B cell (primary cell): ENCODE measurements around the gene PHF12. TPM values are rescaled to one million over a fixed set of nuclear protein-coding genes. Genes with fewer than 3 reads are reported as not detected.
"Not testable (repeated sequence)": the region's sequence is repeated elsewhere in the genome, so short reads cannot be mapped to it uniquely, and the experiment has no call there.

Source experiments
- ATAC-seq: fragments of 200-7000 bp; cut with Tn5 transposase; one replicate; pipeline ENCODE4 v1.10.0; 2021; ENCODE audit warnings: low read depth, mild to moderate bottlenecking, moderate number of reproducible peaks, moderate library complexity
- CTCF ChIA-PET: fragments of 350-600 bp; sonication (Branson Sonifier 250); formaldehyde crosslinking; loops from one replicate; lab custom pipeline; 2021; ENCODE audit warnings: antibody characterized with exemption, inconsistent platforms; lab: Charles Lee
- POLR2A ChIA-PET: fragments of 350-600 bp; sonication (Branson Sonifier 250); formaldehyde crosslinking; loops from one replicate; lab custom pipeline; 2021; ENCODE audit warnings: antibody characterized with exemption; lab: Charles Lee
- DNase-seq: peaks from one replicate; pipeline ENCODE4 v3.0.0; 2013
- H2AFZ ChIP-seq: 2 replicates; pipeline ENCODE4 v1.6.1; 2012; ENCODE audit warnings: mild to moderate bottlenecking, low read depth, low read length; ENCODE audit not compliant: insufficient read depth, poor library complexity, severe bottlenecking
- H3K27ac ChIP-seq, 2 donors: 1 replicate in 1 of 2; 2 replicates in 1 of 2; pipeline ENCODE4 v1.5.1; 2012 to 2013; ENCODE audit warnings: low read length in 2 of 2, mild to moderate bottlenecking in 2 of 2, moderate library complexity in 1 of 2
- H3K27me3 ChIP-seq, 4 experiments: fragments of 200-600 bp in 1 of 4; sonication (generic) in 1 of 4; replicated peaks in 1 of 4; 1 replicate in 2 of 4; 2 replicates in 2 of 4; pipeline versions ENCODE4 v1.6.1 to v1.7.0; 2013 to 2016; ENCODE audit warnings: low read length in 3 of 4, mild to moderate bottlenecking in 2 of 4, mixed read lengths in 1 of 4, moderate library complexity in 1 of 4; ENCODE audit not compliant: insufficient read depth in 4 of 4, control insufficient read depth in 3 of 4; ENCODE audit errors: control extremely low read depth in 1 of 4
- H3K36me3 ChIP-seq, 2 experiments: replicated peaks in 1 of 2; 1 replicate in 1 of 2; 2 replicates in 1 of 2; pipeline versions ENCODE4 v1.6.1 to v1.7.1; 2013; ENCODE audit warnings: low read length in 1 of 2; ENCODE audit not compliant: insufficient read depth in 2 of 2, control insufficient read depth in 1 of 2; ENCODE audit errors: control extremely low read depth in 1 of 2, extremely low read depth in 1 of 2
- H3K4me1 ChIP-seq, 2 donors: fragments of 200-600 bp in 1 of 2; sonication (generic) in 1 of 2; 1 replicate in 1 of 2; 2 replicates in 1 of 2; pipeline versions ENCODE4 v1.5.1 to v1.6.1; 2013 to 2017; ENCODE audit warnings: low read length in 2 of 2; ENCODE audit not compliant: control insufficient read depth in 2 of 2, insufficient read depth in 2 of 2
- H3K4me2 ChIP-seq: replicated peaks from 2 replicates; pipeline ENCODE3; 2012; ENCODE audit warnings: mild to moderate bottlenecking, low read depth, low read length; ENCODE audit not compliant: poor library complexity, severe bottlenecking
- H3K4me3 ChIP-seq, 5 experiments: fragments of 200-600 bp in 1 of 5; sonication (generic) in 1 of 5; 1 replicate in 3 of 5; 2 replicates in 2 of 5; pipeline versions ENCODE4 v1.5.1 to v1.7.0; 2011 to 2016; ENCODE audit warnings: low read length in 4 of 5, mild to moderate bottlenecking in 4 of 5, low read depth in 2 of 5, control low read depth in 1 of 5, moderate library complexity in 1 of 5; ENCODE audit not compliant: insufficient read depth in 1 of 5; ENCODE audit errors: control extremely low read depth in 1 of 5, extremely low read depth in 1 of 5
- H3K79me2 ChIP-seq: fragments of 200-600 bp; sonication (generic); one replicate; pipeline ENCODE4 v1.6.0; 2016; ENCODE audit warnings: low read length; ENCODE audit not compliant: control insufficient read depth, insufficient read depth
- H3K9ac ChIP-seq: fragments of 200-600 bp; sonication (generic); 2 replicates; pipeline ENCODE4 v1.6.1; 2017; ENCODE audit warnings: mild to moderate bottlenecking, low read length, moderate library complexity
- H3K9me3 ChIP-seq, 3 donors: one replicate each; pipeline versions ENCODE4 v1.6.1 to v1.7.1; 2013; ENCODE audit warnings: low read length in 2 of 3; ENCODE audit not compliant: control insufficient read depth in 2 of 3, insufficient read depth in 1 of 3; ENCODE audit errors: control extremely low read depth in 1 of 3
- H4K20me1 ChIP-seq: 2 replicates; pipeline ENCODE4 v1.6.0; 2012; ENCODE audit warnings: mild to moderate bottlenecking, low read length; ENCODE audit not compliant: insufficient read depth, control insufficient read depth, poor library complexity, severe bottlenecking
- H3K27ac Mint-ChIP-seq: one replicate; pipeline ENCODE4 v1.8.0; 2021; ENCODE audit warnings: mixed read lengths
- H3K27me3 Mint-ChIP-seq: one replicate; pipeline ENCODE4 v1.8.0; 2021; ENCODE audit warnings: mixed read lengths
- H3K4me1 Mint-ChIP-seq: one replicate; pipeline ENCODE4 v1.8.0; 2021; ENCODE audit warnings: mixed read lengths
- H3K4me3 Mint-ChIP-seq: one replicate; pipeline ENCODE4 v1.8.0; 2021; ENCODE audit warnings: mixed read lengths
- H3K9me3 Mint-ChIP-seq: one replicate; pipeline ENCODE4 v1.8.0; 2022; ENCODE audit warnings: mixed read lengths; ENCODE audit not compliant: insufficient read depth
- EZH2 ChIP-seq: IDR thresholded peaks from 2 replicates; pipeline ENCODE4 v1.6.1; 2012; ENCODE audit warnings: borderline replicate concordance, low read depth, mild to moderate bottlenecking, moderate library complexity, low read length; ENCODE audit not compliant: insufficient read depth, poor library complexity, severe bottlenecking
- WGBS: methylation state at CpG from one replicate; pipeline ENCODE4 v1.1.5; 2013; ENCODE audit warnings: missing lambda C conversion rate; ENCODE audit not compliant: insufficient coverage; 5-methylcytosine and 5-hydroxymethylcytosine counted together
- intact Hi-C: fragments of 100-400 bp; cut with micrococcal nuclease; formaldehyde crosslinking; loops from one replicate; pipeline ENCODE4 v1.10.0; 2022
- polyA plus RNA-seq: library from polyadenylated mRNA; depleted of rRNA; stranded (reverse); fragments of >200 nt; gene quantifications from 2 replicates; pipeline ENCODE4 v1.2.3, GENCODE V29; 2012
- total RNA-seq, 2 donors: library from RNA; stranded (reverse); fragments of 120-200 nt in 1 of 2; gene quantifications; 1 replicate in 1 of 2; 2 replicates in 1 of 2; pipeline versions ENCODE4 v1.2.3 to v1.2.4, GENCODE V29; 2013 to 2022
- TF ChIP-seq, protein P1 (sequence below): fragments of 200-600 bp; IDR thresholded peaks from one replicate; pipeline ENCODE4 v1.8.0; 2022; ENCODE audit warnings: antibody characterized with exemption, mild to moderate bottlenecking

The PHF12 gene
- total and polyA plus RNA-seq, 2 donors (not counting 1 experiment from before 2014, with no cell fraction given) = 116 to 140 TPM

GRCh38 chr17:28935744-28936460 lies 15.4 kb downstream of the PHF12 start:
- H3K4me1 Mint-ChIP-seq = peaks cover 69% of the 10 kb centered on the region
- intact Hi-C loops = no loop called here
- H3K27ac Mint-ChIP-seq = peak overlapping the region; percentile 42
- peak overlapping the region in 1 of 2 donors; percentile 27 for H3K27ac ChIP-seq
- no CpG with 5 or more reads among the region's 8 CpGs for WGBS
- ChIA-PET POLR2A (no interaction called here), CTCF (no interaction called here)
- H3K4me1 ChIP-seq = peaks cover 24 to 33% of the 10 kb centered on the region in 2 donors
- no peaks in the 10 kb centered on the region for H3K9me3 ChIP-seq
- H3K4me3 ChIP-seq = no peak overlapping the region
- DNase-seq (no peak), ATAC-seq (no peak)
- no peaks in the 10 kb centered on the region for H3K27me3 ChIP-seq
- H2AFZ ChIP-seq = no peak overlapping the region
- H3K9me3 Mint-ChIP-seq = no peaks in the 10 kb centered on the region
- H3K4me3 Mint-ChIP-seq = no peak overlapping the region
- H3K36me3 ChIP-seq = peaks cover 2 to 18% of the 10 kb centered on the region in 2 experiments
- peaks cover 94% of the 10 kb centered on the region for H4K20me1 ChIP-seq
- no peaks in the 10 kb centered on the region for H3K27me3 Mint-ChIP-seq
- H3K4me2 ChIP-seq = peak overlapping the region; percentile 3
- TF ChIP-seq, protein P1, sequence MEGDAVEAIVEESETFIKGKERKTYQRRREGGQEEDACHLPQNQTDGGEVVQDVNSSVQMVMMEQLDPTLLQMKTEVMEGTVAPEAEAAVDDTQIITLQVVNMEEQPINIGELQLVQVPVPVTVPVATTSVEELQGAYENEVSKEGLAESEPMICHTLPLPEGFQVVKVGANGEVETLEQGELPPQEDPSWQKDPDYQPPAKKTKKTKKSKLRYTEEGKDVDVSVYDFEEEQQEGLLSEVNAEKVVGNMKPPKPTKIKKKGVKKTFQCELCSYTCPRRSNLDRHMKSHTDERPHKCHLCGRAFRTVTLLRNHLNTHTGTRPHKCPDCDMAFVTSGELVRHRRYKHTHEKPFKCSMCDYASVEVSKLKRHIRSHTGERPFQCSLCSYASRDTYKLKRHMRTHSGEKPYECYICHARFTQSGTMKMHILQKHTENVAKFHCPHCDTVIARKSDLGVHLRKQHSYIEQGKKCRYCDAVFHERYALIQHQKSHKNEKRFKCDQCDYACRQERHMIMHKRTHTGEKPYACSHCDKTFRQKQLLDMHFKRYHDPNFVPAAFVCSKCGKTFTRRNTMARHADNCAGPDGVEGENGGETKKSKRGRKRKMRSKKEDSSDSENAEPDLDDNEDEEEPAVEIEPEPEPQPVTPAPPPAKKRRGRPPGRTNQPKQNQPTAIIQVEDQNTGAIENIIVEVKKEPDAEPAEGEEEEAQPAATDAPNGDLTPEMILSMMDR = no peak
- no peak for TF ChIP-seq EZH2
- H3K9ac ChIP-seq = no peak overlapping the region
- H3K79me2 ChIP-seq = peaks cover 100% of the 10 kb centered on the region

DNA sequence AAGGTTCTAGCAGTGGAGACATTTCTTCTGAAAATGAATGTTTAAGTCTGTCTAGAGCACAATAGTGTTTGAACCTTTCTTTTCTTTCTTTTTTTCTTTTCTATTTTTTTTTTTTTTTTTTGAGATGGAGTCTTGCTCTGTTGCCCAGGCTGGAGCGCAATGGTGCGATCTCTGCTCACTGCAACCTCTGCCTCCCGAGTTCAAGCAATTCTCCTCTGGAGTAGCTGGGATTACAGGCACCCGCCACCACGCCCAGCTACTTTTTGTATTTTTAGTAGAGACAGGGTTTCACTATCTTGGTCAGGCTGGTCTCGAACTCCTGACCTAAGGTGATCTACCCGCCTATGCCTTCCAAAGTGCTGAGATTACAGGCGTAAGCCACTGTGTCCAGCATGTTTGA lies 16.8 kb downstream of the PHF12 start:
- H3K27ac ChIP-seq = not testable (repeated sequence)
- H3K36me3 ChIP-seq = peaks cover 2 to 32% of the 10 kb centered on the region in 2 experiments
- H3K27ac Mint-ChIP-seq = peak overlapping the region; percentile 26

More for the DNA sequence above, 16.8 kb downstream of the PHF12 start:
- H3K9ac ChIP-seq, H3K27me3 ChIP-seq, DNase-seq, H2AFZ ChIP-seq, H3K4me3 Mint-ChIP-seq, H3K9me3 Mint-ChIP-seq, H3K9me3 ChIP-seq, H3K4me2 ChIP-seq, POLR2A ChIA-PET, intact Hi-C loops, H3K4me3 ChIP-seq, ATAC-seq, H3K27me3 Mint-ChIP-seq: not testable (repeated sequence)
- H3K79me2 ChIP-seq = peaks cover 100% of the 10 kb centered on the region
- H3K4me1 Mint-ChIP-seq = peaks cover 64% of the 10 kb centered on the region
- peaks cover 22 to 27% of the 10 kb centered on the region in 2 donors for H3K4me1 ChIP-seq
- H4K20me1 ChIP-seq = peaks cover 96% of the 10 kb centered on the region
- 94% methylated on average over 6 of the region's 8 CpGs for WGBS
- CTCF ChIA-PET = interaction anchor here (0.8 to 1.8 kb wide), 4 partner anchors 15 to 208 kb away, joined by 3 to 6 read pairs (median 4); no protein-coding TSS in a partner anchor
